Measurements from ENCODE around the gene ATF4.
"Not testable (repeated sequence)": the region's sequence is repeated elsewhere in the genome, so short reads cannot be mapped to it uniquely, and the experiment has no call there.

ATF4 gene

GRCh38 chr22:39489094-39490068, 31.0 kb upstream of the ATF4 start:
- DNase-seq (ENCODE audit: low spot score) = no peak

GRCh38 chr22:39490135-39490798, 30.1 kb upstream of the ATF4 start:
- peak; percentile 79 for DNase-seq (ENCODE audit: low spot score)

GRCh38 chr22:39490966-39491680, 29.2 kb upstream of the ATF4 start:
- DNase-seq (ENCODE audit: low spot score) = no peak

GRCh38 chr22:39491696-39492095, 28.7 kb upstream of the ATF4 start:
- DNase-seq (ENCODE audit: low spot score) = no peak

DNA sequence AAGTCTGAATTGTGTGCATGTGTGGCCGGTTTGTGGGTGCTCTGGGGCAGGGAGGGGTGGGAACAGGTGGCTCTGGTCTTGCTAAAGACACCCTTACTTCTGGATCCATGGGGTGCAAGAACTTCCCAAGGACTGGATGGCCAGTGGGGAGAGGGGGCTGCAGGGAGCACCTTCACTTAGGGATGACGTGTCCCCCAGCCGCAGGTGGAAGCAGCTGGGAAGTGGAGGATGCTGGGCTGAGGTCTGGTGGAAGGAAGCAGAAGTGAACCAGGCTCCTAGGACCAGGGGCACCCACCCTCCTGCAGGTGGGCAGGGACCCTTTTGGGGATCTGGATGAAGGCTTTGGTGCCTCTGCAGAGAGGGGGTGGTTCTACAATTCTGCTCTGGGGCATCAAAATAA, 28.2 kb upstream of the ATF4 start:
- DNase-seq (ENCODE audit: low spot score) = no peak

GRCh38 chr22:39493759-39494158, 26.6 kb upstream of the ATF4 start:
- DNase-seq (ENCODE audit: low spot score) = no peak

GRCh38 chr22:39494471-39495120, 25.8 kb upstream of the ATF4 start:
- DNase-seq (ENCODE audit: low spot score) = no peak

GRCh38 chr22:39496131-39496838, 24.1 kb upstream of the ATF4 start:
- DNase-seq (ENCODE audit: low spot score) = peak; percentile 66

DNA sequence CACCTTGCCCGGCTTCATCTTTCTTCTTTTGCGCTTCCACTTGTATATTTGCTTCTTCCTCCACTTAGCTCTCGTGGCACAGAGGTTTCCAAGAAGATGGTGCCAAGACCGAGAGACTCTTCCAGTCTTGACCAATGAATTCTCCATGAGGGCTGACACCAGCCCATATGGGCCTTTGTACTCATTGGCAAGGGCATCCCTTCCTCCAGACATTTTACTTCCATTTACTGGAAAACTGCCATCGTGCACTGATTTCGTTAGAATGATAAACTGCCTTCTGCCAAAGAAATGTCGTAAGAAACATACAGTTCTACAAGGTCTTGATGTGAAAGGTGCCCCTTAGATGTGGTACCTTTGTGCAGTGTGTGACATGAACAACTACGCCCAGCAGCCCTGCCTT, 22.9 kb upstream of the ATF4 start:
- DNase-seq (ENCODE audit: low spot score) = no peak

DNA sequence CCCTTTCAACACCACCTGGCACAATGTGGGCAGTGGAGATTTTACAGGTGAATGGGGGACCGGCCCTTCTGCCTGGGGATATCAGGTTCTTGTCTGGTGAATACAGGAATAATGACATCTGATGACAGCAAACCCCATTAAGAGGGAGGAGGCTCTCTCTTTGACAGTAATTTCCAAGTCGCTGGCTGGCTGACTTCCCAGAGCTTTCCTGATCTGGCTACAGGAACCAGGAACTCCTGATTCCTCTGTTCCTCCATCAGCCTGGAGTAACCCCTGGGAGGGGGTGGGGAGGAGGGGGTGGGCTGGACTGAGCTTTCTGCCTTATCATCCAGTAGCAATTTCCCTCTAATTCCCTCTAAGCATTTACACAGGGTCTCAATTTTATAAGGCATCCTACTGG, 22.0 kb upstream of the ATF4 start:
- DNase-seq (ENCODE audit: low spot score) = no peak

GRCh38 chr22:39498802-39499201, 21.6 kb upstream of the ATF4 start:
- no peak for DNase-seq (ENCODE audit: low spot score)

DNA sequence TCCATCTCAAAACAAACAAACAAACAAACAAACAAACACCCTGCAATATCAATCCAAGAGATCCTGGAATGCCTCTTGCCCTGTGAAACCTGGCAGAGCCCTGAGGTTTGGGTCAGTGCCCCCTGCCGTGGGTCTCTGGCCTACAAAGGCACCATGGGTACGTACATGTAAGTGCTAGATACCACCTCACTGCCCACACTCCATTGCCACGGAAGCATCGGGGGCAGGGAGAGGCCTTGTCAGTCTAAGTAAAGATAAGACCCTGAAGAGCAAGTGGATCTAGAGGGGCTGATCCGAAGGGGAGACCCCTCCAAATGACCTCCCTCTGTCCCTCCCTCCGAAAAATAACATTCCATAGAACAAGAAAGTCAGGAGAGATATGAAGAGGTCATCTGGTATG, 20.3 kb upstream of the ATF4 start:
- DNase-seq (ENCODE audit: low spot score) = no peak

DNA sequence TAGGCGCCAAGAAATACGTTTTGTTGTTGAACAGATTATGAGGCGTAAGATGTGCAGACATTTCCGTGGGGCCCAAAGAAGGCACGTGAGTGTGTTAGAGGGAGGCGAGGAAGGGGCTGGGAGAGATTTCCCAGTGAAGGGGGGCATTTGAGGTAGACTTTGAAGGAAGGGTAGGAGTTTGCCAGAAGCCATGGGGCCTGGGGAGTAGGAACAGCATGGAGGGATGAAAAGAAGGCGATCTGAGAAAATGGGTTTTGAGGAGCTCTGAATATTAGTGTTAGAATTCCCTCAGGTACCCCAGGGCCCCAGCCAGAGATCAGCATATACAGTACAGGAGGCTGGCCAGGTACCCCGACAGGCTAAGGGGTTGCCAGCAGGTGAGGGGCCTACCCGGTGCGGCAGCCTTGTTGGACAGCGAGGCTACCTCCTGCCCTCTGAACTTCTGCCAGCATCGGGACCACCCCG, 18.7 kb upstream of the ATF4 start:
- no peak for DNase-seq (ENCODE audit: low spot score)

DNA sequence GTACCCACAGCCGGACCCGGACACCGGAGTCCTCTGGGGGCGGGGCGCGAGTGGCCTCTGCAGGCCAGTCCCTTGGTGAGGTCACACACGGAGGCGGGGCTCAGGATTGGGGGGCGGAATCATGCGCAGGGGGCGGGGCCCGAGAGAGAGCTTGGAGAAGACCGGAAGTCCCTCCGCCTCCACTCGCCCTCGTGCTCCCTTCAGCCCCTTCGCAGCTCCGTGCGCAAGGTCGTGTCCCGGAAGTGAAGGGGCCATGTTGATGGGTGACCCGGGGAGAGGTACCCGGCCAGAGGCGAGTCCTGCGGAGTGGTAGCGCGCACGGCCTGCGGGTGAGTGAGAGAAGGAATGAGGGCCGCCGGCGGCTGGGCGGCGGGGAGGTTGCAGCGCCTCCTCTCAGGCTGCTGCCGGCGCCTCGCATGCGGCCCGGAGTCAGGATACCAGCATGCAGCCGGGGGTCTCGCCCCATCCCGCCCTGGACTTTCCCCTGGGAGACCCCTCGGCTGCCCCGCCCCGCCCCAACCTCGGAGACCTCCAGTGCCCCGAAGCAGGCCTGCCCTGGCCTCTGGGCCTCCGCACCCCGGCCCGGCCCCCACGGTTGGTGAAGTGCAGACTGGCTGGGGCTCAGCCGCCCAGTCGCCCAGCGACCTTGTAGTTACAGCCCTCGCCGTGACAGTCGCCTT, 18.1 kb upstream of the ATF4 start, which contains the start of gene MIEF1:
Gene MIEF1, plus strand, starts transcription at position 182 of the 680 bp plus-strand sequence. CDS start 9,005 bp downstream, outside the sequence.
- peak; percentile 92 for DNase-seq (ENCODE audit: low spot score)

DNA sequence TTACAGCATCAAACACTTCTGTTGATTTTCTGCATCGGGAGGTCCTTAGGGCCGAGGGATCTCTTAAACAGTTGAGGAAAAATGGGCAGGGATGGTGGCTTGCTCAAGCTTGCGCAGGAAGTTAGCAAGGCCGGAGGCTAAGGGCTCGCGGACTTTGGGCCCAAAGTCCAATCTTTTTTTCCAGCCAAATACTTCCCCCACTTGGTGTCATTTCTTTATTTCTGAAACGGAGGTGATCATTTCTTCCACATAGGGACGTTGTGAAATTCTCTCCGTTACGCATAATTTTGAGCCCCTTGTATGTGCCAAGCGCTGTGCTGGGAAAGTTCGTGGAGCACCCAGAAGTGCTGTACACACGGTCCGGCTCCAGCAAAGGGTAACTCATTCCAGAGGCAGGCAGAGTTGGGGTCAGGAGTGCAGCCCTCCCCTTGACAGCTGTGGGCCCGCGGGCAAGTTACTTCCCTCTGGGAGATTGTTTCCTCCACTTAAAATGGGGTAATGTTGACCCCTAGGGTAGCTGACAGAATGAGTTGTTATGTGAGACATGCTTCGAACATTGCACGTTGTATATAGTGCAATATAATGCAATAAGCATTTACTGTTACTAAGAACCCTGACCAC, 17.5 kb upstream of the ATF4 start:
- no peak for DNase-seq (ENCODE audit: low spot score)

DNA sequence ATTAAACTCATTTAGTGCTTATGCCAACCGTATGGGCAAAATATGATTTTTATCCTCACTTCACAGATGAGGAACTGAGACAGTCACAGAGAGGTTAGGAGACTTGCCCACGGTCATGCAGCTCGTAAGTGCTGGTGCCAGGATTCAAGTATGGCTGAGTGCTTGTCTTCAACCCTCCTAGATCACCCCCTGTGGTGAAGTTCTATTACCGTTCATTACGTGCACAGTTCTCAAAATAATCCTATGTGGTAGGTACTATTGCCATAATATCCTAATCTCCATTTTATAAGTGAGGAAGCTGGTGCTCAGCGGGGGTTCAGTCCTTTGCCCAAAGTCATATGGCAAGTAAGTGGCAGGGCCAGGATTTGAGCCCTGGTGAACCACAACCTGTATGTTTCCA, 16.7 kb upstream of the ATF4 start:
- no peak for DNase-seq (ENCODE audit: low spot score)

DNA sequence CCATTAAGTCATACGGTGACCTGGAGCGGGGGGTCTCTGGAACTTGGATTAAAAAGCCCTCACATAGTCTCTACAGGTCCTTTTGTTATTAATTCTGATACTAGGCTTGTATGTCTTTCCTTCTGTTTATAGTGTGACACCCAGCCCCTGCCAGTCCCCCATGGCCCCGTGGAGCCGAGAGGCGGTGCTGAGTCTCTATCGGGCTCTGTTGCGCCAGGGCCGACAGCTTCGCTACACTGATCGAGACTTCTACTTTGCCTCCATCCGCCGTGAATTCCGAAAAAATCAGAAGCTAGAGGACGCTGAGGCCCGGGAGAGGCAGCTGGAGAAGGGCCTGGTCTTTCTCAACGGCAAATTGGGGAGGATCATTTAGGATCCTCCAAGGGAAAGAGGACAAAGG, 16.3 kb upstream of the ATF4 start:
- no peak for DNase-seq (ENCODE audit: low spot score)

DNA sequence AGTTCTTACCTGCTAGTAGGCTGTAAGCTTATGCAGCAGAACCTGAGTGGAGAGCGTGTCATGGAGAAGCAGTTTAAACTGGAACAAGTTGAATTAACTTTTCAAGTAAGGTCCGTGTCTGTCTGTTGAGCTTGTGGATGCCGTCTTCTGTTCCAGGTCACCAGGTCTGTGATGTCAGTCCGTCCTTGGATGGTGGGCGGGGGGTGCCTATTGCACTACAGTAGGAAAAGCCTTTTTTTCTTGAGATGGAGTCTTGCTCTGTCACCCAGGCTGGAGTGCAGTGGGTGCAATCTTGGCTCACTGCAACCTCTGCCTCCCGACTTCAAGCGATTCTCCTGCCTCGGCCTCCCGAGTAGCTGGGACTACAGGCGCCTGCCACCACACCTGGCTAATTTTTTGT, 13.3 kb upstream of the ATF4 start:
- not testable (repeated sequence) for DNase-seq (ENCODE audit: low spot score)

- DNase-seq (ENCODE audit: low spot score) = no peak
These were observed 12.0 kb upstream of the ATF4 start for GRCh38 chr22:39508393-39508792.

- no peak for DNase-seq (ENCODE audit: low spot score)
These were observed 9.7 kb upstream of the ATF4 start for GRCh38 chr22:39510529-39511149.
